Esophagus mucosa (tissue), 1 donor: ENCODE measurements around the gene ATP2B1. TPM values are rescaled to one million over a fixed set of nuclear protein-coding genes. Genes with fewer than 3 reads are reported as not detected.

Source experiments
- total RNA-seq: library from RNA; stranded (reverse); gene quantifications from one replicate; pipeline ENCODE4 v1.2.4, GENCODE V29; 2023
- donor health status: DM: yes; HTN: yes; CAD: no.

Gene ATP2B1
- total RNA-seq, 1 donor from 2014 or later = 13.9 TPM

Other genes with a start within 250 kb of the ATP2B1 start
- gene GALNT4, start 184.0 kb downstream of the ATP2B1 start, total RNA-seq = 4.3 TPM
- gene POC1B, start 182.8 kb downstream of the ATP2B1 start, total RNA-seq = 6.8 TPM